PFSK-1 (cell line): Measurements from ENCODE around the gene TCEAL5.

ENCODE experiments used
- POLR2AphosphoS5 ChIP-seq: IDR thresholded peaks from 2 replicates; pipeline ENCODE4 v1.6.1; 2012; ENCODE audit warnings: low read depth, mild to moderate bottlenecking, control low read depth, low read length, moderate library complexity
- TAF1 ChIP-seq: IDR thresholded peaks from 2 replicates; pipeline ENCODE4 v1.6.1; 2012; ENCODE audit warnings: low read length, control low read depth, borderline replicate concordance; ENCODE audit not compliant: insufficient read depth
- TF ChIP-seq, protein P1 (sequence below), 2 experiments: IDR thresholded peaks; 2 replicates each; pipeline versions ENCODE4 v1.6.1 to v1.8.0; 2011 to 2012; ENCODE audit warnings: low read depth in 2 of 2, low read length in 2 of 2, control low read depth in 1 of 2, inconsistent platforms in 1 of 2, mild to moderate bottlenecking in 1 of 2, moderate library complexity in 1 of 2; ENCODE audit not compliant: insufficient read depth in 1 of 2

- TF ChIP-seq TAF1 = no peak
- TF ChIP-seq, protein P1, sequence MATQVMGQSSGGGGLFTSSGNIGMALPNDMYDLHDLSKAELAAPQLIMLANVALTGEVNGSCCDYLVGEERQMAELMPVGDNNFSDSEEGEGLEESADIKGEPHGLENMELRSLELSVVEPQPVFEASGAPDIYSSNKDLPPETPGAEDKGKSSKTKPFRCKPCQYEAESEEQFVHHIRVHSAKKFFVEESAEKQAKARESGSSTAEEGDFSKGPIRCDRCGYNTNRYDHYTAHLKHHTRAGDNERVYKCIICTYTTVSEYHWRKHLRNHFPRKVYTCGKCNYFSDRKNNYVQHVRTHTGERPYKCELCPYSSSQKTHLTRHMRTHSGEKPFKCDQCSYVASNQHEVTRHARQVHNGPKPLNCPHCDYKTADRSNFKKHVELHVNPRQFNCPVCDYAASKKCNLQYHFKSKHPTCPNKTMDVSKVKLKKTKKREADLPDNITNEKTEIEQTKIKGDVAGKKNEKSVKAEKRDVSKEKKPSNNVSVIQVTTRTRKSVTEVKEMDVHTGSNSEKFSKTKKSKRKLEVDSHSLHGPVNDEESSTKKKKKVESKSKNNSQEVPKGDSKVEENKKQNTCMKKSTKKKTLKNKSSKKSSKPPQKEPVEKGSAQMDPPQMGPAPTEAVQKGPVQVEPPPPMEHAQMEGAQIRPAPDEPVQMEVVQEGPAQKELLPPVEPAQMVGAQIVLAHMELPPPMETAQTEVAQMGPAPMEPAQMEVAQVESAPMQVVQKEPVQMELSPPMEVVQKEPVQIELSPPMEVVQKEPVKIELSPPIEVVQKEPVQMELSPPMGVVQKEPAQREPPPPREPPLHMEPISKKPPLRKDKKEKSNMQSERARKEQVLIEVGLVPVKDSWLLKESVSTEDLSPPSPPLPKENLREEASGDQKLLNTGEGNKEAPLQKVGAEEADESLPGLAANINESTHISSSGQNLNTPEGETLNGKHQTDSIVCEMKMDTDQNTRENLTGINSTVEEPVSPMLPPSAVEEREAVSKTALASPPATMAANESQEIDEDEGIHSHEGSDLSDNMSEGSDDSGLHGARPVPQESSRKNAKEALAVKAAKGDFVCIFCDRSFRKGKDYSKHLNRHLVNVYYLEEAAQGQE (IDR thresholded peaks at IDR 0.05; ENCODE audit: insufficient read depth in 1 of 2, low read depth in 2 of 2, low read length in 2 of 2) = no peak
- no peak for TF ChIP-seq POLR2AphosphoS5
These were observed 18.3 kb downstream of the TCEAL5 start for GRCh38 chrX:103258275-103258674.
